Neutrophil (primary cell): ENCODE results near the gene ELOVL1.
"Not testable (repeated sequence)": the region's sequence is repeated elsewhere in the genome, so short reads cannot be mapped to it uniquely, and the experiment has no call there.

Experiments
- H3K27ac ChIP-seq: fragments of 200-600 bp; sonication (generic); 2 replicates; pipeline ENCODE4 v1.5.1; 2016; ENCODE audit warnings: mild to moderate bottlenecking, moderate library complexity
- H3K27me3 ChIP-seq: fragments of 200-600 bp; sonication (generic); 2 replicates; pipeline ENCODE4 v1.6.0; 2016; ENCODE audit warnings: mild to moderate bottlenecking
- H3K36me3 ChIP-seq: fragments of 200-600 bp; sonication (generic); 2 replicates; pipeline ENCODE4 v1.5.1; 2017
- H3K4me1 ChIP-seq, 2 experiments: fragments of 200-600 bp in 1 of 2; sonication (generic) in 1 of 2; 1 replicate in 1 of 2; 2 replicates in 1 of 2; pipeline versions ENCODE4 v1.5.1 to v1.6.1; 2013 to 2016; ENCODE audit warnings: low read depth in 1 of 2, low read length in 1 of 2, mild to moderate bottlenecking in 1 of 2, moderate library complexity in 1 of 2; ENCODE audit not compliant: control insufficient read depth in 1 of 2, insufficient read depth in 1 of 2
- H3K4me3 ChIP-seq, 2 experiments: fragments of 200-600 bp in 1 of 2; sonication (generic) in 1 of 2; 1 replicate in 1 of 2; 2 replicates in 1 of 2; pipeline ENCODE4 v1.5.1; 2013 to 2016; ENCODE audit warnings: low read depth in 1 of 2, low read length in 1 of 2, mild to moderate bottlenecking in 1 of 2, moderate library complexity in 1 of 2
- H3K9me3 ChIP-seq: fragments of 200-600 bp; sonication (generic); 2 replicates; pipeline ENCODE4 v1.5.1; 2016
- TF ChIP-seq, protein P1 (sequence below): fragments of 200-600 bp; sonication (generic); IDR thresholded peaks from 2 replicates; pipeline ENCODE4 v1.5.1; 2016; ENCODE audit warnings: antibody characterized with exemption

Gene ELOVL1

DNA sequence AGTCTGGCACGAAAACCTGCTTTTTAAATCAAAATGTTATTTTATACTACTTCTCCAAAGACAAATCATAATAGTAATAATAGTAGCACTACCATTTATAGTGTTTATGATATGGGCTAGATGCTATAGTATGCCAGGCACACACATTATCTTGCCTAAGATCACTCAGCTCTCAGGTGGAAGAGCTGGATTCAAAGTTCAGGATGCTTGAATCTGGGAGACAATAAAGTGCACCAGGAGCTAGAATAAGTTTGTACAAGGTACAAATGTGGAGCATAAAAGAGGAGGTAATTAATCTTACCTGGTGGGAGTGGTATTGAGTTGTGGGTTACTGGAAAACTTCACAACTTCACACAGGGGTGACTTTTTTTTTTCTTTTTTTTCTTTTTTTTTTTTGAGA lies 10.0 kb upstream of the ELOVL1 start:
- Histone ChIP-seq H3K4me3 (no peak overlapping the region), H3K36me3 (peaks cover 37% of the 10 kb centered on the region), H3K27me3 (no peaks in the 10 kb centered on the region), H3K27ac (no peak overlapping the region), H3K4me1 (peaks cover 11 to 13% of the 10 kb centered on the region in 2 experiments), H3K9me3 (no peaks in the 10 kb centered on the region)
- TF ChIP-seq, protein P1, sequence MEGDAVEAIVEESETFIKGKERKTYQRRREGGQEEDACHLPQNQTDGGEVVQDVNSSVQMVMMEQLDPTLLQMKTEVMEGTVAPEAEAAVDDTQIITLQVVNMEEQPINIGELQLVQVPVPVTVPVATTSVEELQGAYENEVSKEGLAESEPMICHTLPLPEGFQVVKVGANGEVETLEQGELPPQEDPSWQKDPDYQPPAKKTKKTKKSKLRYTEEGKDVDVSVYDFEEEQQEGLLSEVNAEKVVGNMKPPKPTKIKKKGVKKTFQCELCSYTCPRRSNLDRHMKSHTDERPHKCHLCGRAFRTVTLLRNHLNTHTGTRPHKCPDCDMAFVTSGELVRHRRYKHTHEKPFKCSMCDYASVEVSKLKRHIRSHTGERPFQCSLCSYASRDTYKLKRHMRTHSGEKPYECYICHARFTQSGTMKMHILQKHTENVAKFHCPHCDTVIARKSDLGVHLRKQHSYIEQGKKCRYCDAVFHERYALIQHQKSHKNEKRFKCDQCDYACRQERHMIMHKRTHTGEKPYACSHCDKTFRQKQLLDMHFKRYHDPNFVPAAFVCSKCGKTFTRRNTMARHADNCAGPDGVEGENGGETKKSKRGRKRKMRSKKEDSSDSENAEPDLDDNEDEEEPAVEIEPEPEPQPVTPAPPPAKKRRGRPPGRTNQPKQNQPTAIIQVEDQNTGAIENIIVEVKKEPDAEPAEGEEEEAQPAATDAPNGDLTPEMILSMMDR, result no peak

DNA sequence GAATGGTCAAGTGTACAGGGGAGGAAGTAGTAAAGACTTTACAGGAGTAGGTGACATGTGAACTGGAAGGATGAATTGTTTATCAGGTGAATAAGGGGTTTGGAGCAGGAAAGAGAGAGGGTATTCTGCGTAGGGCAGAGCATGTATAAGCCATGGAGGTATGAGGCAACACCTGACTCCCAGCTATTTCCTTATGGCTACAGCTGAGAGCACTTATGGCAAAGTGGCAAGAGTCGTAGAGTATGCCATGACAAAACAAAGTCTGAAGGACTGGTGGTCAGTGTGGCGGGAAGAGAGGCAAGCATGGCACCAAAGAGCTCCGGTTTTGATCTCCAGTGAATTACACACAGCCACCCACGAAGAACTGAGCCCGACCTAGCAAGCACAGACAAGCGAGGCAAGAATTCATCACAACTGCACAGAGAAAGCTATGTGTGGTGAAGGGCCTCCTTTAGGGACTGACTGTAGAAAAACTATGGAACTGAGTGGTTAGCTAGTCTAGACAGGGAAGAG lies 9.0 kb upstream of the ELOVL1 start:
- no peaks in the 10 kb centered on the region for H3K27me3 ChIP-seq
- H3K36me3 ChIP-seq, result peaks cover 33% of the 10 kb centered on the region
- H3K4me3 ChIP-seq, result no peak overlapping the region
- H3K9me3 ChIP-seq, result no peaks in the 10 kb centered on the region
- TF ChIP-seq, protein P1, result no peak
- peaks cover 5% of the 10 kb centered on the region in 2 experiments for H3K4me1 ChIP-seq
- no peak overlapping the region for H3K27ac ChIP-seq

DNA sequence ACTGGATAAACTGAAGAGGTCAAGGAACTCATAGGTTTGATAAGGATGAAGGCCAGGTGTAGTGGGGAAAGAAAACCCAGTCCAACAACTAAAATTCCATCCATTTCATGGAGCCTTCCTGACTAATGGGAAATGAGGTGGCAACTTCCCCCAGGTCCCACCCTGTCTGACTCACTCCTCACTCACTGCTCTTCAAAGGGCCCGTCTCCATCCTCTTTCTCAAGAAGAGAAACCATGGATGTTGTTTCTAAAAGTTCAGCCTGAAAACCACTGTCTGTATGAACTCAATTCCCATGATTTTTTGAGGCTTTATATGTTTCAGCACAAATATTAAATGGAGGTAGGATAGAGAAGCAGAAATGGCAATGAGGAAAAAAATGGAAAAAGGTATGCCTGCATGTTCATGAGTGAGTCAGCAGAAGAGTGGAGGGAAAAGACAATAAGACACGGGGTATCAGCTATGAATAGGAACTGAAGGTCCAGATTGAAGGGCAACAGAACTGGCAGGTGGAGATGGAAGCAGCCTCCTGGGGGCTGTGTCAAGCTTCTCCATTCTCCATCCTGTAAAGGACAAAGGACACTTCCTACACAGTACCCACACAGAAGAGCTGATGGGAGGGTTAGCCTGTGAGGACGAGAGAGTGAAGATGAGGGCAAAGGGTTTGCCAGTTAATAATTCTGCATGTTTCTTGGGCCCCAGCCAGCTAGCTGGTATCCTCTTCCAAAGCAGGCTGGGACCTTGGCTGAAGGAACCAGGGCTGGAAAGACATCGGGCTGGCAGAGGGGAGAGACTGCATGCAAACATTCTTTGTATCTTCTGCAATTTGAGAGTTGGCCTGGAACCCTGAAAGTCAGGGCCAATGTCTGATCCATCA lies 5.5 kb upstream of the ELOVL1 start:
- TF ChIP-seq, protein P1, result no peak
- peaks cover 17% of the 10 kb centered on the region for H3K36me3 ChIP-seq
- H3K27me3 ChIP-seq, result no peaks in the 10 kb centered on the region
- H3K27ac ChIP-seq, result no peak overlapping the region
- H3K4me3 ChIP-seq, result no peak overlapping the region
- H3K9me3 ChIP-seq, result no peaks in the 10 kb centered on the region
- H3K4me1 ChIP-seq, result peaks cover 7 to 9% of the 10 kb centered on the region in 2 experiments

DNA sequence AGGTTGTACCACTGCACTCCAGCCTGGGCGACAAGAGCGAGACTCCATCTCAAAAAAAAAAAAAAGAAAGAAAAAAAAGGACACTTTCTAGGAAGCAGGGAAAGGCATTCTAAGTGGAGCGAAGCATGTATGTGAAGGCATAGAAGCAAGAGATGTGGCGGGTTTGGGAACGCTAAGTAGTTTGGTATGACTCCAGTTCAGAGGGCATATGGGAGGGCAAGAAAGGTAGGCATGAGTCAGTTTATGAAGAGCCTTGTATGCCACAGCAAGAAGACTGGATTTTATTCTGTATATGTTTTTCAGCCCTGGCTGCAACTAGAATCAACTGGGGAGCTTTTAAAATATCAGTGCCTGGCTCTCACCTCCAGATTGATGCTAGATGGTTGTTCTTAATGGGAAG lies 4.4 kb upstream of the ELOVL1 start:
- Histone ChIP-seq H3K27me3 (no peaks in the 10 kb centered on the region), H3K9me3 (no peaks in the 10 kb centered on the region), H3K4me3 (no peak overlapping the region), H3K27ac (no peak overlapping the region), H3K36me3 (peaks cover 15% of the 10 kb centered on the region), H3K4me1 (peaks cover 9 to 14% of the 10 kb centered on the region in 2 experiments)
- TF ChIP-seq, protein P1, result no peak

DNA sequence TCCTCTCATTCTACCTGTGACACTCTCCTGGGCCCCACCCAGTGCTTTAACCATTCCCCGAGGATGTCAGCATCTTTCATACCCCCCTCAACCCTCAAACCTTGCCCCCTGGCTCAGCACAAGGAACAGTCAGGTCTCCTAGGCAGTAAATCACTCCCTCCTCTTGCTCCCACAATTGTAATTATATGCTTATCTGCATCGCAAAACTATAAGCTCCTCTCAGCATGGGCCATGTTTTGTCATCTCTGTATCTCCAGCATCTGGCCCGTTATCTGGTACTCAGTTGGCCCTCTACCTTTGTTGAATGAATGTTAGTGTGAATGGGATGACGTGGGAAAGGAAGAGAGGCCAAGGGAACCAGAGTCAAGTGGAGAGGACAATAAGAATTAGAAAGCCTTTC lies 2.8 kb upstream of the ELOVL1 start:
- H3K4me1 ChIP-seq, result peaks cover 25 to 30% of the 10 kb centered on the region in 2 experiments

DNA sequence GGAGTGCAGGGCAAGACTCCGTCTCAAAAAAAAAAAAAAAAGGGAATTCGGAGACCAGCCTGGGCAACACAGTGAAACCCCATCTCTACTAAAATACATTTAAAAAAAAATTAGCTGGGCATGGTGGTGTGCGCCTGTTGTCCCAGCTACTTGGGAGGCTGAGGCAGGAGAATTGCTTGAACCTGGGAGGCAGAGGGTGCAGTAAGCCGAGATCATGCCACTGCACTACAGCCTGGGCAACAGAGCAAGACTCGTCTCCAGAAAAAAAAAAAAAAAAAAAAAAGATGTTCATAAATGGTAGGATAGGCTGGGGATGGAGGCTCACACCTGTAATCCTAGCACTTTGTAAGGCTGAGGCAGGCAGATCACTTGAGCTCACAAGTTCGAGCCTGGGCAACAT lies 2.0 kb upstream of the ELOVL1 start:
- Histone ChIP-seq H3K4me1 (peaks cover 28 to 33% of the 10 kb centered on the region in 2 experiments), H3K36me3 (peaks cover 24% of the 10 kb centered on the region)
- H3K4me3 ChIP-seq, H3K27ac ChIP-seq, H3K9me3 ChIP-seq, H3K27me3 ChIP-seq: not testable (repeated sequence)

More for the DNA sequence above, 2.8 kb upstream of the ELOVL1 start:
- Histone ChIP-seq H3K9me3 (no peaks in the 10 kb centered on the region), H3K4me3 (no peak overlapping the region), H3K36me3 (peaks cover 16% of the 10 kb centered on the region), H3K27ac (no peak overlapping the region), H3K27me3 (no peaks in the 10 kb centered on the region)
- TF ChIP-seq, protein P1, result no peak
